GM06990 (cell line): ENCODE data around the gene MINDY4.

Source experiments
- DNase-seq: peaks from one replicate; pipeline ENCODE4 v3.0.0-alpha.2; 2011; ENCODE audit not compliant: insufficient read length; ENCODE audit errors: extremely low read depth
- H3K27me3 ChIP-seq: replicated peaks from 2 replicates; pipeline ENCODE4 v1.6.0; 2011; ENCODE audit warnings: low read length; ENCODE audit not compliant: control insufficient read depth, insufficient read depth
- H3K36me3 ChIP-seq: 2 replicates; pipeline ENCODE4 v1.5.1; 2011; ENCODE audit warnings: low read length; ENCODE audit not compliant: control insufficient read depth, insufficient read depth
- H3K4me3 ChIP-seq: replicated peaks from 2 replicates; pipeline ENCODE4 v1.5.1; 2011; ENCODE audit warnings: low read depth, mild to moderate bottlenecking, control low read depth, low read length
- CTCF ChIP-seq: IDR thresholded peaks from 2 replicates; pipeline ENCODE4 v1.5.1; 2011; ENCODE audit warnings: low read length, control low read depth, mild to moderate bottlenecking, inconsistent platforms; ENCODE audit not compliant: insufficient read depth, poor library complexity, severe bottlenecking

Gene MINDY4

GRCh38 chr7:30900053-30900452 is 128.8 kb downstream of the MINDY4 start:
- no peak for DNase-seq
- H3K27me3 ChIP-seq, result no peaks in the 10 kb centered on the region; the same call in 1 of the 2 replicates
- H3K4me3 ChIP-seq, result no peak overlapping the region
- H3K36me3 ChIP-seq, result no peaks in the 10 kb centered on the region
- no peak for TF ChIP-seq CTCF

- no peaks in the 10 kb centered on the region for H3K27me3 ChIP-seq
- no peak for TF ChIP-seq CTCF
These were observed 129.7 kb downstream of the MINDY4 start for GRCh38 chr7:30900803-30901362.

GRCh38 chr7:30901856-30902255 is 130.6 kb downstream of the MINDY4 start:
- H3K36me3 ChIP-seq, result no peaks in the 10 kb centered on the region
- no peaks in the 10 kb centered on the region for H3K27me3 ChIP-seq
- DNase-seq, result no peak
- no peak for TF ChIP-seq CTCF
- H3K4me3 ChIP-seq, result no peak overlapping the region

More at GRCh38 chr7:30900803-30901362, 129.7 kb downstream of the MINDY4 start:
- DNase-seq, result no peak
- no peak overlapping the region for H3K4me3 ChIP-seq
- H3K36me3 ChIP-seq, result no peaks in the 10 kb centered on the region

- DNase-seq, result no peak
- Histone ChIP-seq H3K36me3 (no peaks in the 10 kb centered on the region), H3K4me3 (no peak overlapping the region), H3K27me3 (no peaks in the 10 kb centered on the region)
- no peak for TF ChIP-seq CTCF
These were observed 131.2 kb downstream of the MINDY4 start for GRCh38 chr7:30902466-30902865.

GRCh38 chr7:30903146-30903545 is 131.9 kb downstream of the MINDY4 start:
- H3K4me3 ChIP-seq, result no peak overlapping the region
- no peak for TF ChIP-seq CTCF
- no peak for DNase-seq
- no peaks in the 10 kb centered on the region for H3K36me3 ChIP-seq
- no peaks in the 10 kb centered on the region for H3K27me3 ChIP-seq

- Histone ChIP-seq H3K36me3 (no peaks in the 10 kb centered on the region), H3K27me3 (no peaks in the 10 kb centered on the region), H3K4me3 (no peak overlapping the region)
- DNase-seq, result no peak
- no peak for TF ChIP-seq CTCF
These were observed 133.3 kb downstream of the MINDY4 start for GRCh38 chr7:30904561-30904960.
